ENCODE data around the gene RNF151. TPM values are rescaled to one million over a fixed set of nuclear protein-coding genes. Genes with fewer than 3 reads are reported as not detected.
"Not testable (repeated sequence)": the region's sequence is repeated elsewhere in the genome, so short reads cannot be mapped to it uniquely, and the experiment has no call there.

RNF151 gene
- total RNA-seq, 2 donors from 2014 or later = not detected

DNA sequence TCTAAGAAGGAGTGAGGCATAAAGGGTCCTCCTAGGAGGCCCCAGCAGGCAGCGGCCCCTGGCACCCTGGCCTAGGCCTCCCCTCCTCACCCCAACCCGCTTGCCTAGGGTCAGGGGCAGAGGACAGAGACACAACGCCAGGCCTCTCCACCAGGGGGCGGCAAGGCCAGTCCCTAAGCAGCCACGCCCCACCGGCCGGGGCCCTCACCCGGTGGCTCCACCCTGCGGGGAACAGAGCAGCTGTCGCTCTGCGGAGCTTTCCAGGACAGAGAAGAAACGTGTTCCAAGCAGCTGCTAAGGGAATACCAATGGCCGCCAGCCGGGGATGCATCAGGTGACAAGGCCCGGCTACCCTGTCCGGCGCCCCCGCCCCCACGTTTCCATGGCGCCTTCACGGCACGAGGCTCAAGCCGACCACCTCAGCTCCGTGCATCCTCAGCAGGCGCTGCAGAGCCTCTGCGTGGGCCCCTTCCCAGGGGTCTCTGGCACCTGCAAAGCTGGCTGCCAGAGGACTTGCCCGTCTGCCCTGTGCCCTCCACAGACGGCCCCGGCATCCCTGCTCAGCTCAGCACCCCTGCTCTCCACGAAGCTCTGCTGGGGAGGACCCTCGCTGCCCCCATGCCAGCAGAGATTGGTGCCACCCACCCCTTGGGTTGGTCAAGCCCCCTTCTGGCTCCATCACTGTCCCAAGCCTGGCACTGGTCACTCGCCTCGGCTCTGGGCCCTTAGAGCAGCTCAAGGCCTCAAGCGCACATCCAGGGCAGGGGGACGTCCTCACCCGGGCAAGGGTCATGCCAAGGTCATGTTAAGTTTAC is 37.4 kb downstream of the RNF151 start:
- peak; percentile 85 to 87 for ATAC-seq
- Mint-ChIP-seq H3K36me3 (no peaks in the 10 kb centered on the region), H3K27ac (no peak overlapping the region)

DNA sequence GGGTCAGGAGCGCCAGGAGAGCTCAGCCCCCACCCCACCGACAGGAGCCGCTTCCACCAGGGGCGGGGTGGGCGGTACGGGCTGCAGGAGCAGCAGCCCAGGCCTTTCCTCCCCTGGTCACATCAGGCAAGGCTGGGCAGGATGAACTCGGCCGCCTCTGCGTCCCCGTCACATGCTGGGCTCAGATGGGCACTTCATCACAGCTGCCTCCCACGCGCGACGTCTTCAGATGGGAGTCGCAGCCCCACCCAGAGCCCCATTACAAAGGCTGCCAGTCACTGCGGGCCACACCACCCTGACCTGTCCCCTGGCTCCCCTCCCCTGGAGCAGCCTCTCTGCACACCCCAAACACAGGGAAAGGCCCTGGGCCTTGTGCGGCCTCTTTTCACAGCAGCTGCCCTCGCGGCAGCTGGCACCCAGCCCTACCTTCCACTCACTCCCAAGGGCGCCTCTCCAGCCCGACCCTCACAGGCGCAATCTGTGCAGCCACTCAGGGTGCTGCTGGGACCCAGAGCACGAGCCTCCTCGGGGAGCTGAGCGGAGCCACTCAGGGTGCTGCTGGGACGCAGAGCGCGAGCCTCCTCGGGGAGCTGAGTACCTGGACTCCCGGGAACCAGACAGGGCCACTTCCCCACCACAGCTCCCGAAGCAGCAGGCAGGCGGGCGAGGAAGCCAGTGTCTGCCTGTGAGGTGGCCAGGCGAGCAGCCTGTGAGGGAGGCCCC is 38.3 kb downstream of the RNF151 start:
- Mint-ChIP-seq H3K36me3 (no peaks in the 10 kb centered on the region), H3K9me3 (no peaks in the 10 kb centered on the region), H3K27ac (no peak overlapping the region), H3K4me3 (no peak overlapping the region), H3K27me3 (no peaks in the 10 kb centered on the region), H3K4me1 (ENCODE audit: low read depth in 2 of 2) (peaks cover 28 to 30% of the 10 kb centered on the region in 2 donors)
- DNase-seq (ENCODE audit: low spot score) (no peak), ATAC-seq (no peak)

More for the DNA sequence above, 37.4 kb downstream of the RNF151 start:
- H3K4me3 Mint-ChIP-seq = no peak overlapping the region
- no peaks in the 10 kb centered on the region for H3K27me3 Mint-ChIP-seq
- no peaks in the 10 kb centered on the region for H3K9me3 Mint-ChIP-seq
- DNase-seq (ENCODE audit: low spot score) = peak; percentile 82
- peaks cover 28% of the 10 kb centered on the region in 2 donors for H3K4me1 Mint-ChIP-seq (ENCODE audit: low read depth in 2 of 2)

DNA sequence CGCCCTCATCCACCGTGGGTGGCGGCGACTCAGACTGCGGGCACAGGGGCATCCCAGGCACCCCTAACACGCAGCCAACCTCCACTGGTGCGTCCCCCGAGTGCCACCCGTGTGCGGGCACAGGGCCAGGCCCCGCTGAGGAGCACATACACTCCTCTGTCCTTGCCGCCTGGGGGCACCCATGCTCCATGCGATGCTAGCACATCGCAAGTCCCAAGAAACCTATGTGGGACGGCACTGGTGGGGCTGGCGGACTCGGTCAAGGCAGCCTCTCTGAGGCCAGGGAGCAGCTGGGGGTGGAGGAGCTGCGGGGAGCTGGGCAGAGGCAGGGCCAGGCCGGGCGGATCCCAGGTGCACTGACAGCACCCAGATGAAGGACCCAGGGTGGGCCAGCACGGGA is 39.0 kb downstream of the RNF151 start:
- no peak for ATAC-seq
- Mint-ChIP-seq H3K27me3 (no peaks in the 10 kb centered on the region), H3K4me3 (peak overlapping the region; percentile 95), H3K9me3 (no peaks in the 10 kb centered on the region), H3K36me3 (no peaks in the 10 kb centered on the region), H3K27ac (no peak overlapping the region), H3K4me1 (ENCODE audit: low read depth in 2 of 2) (peaks cover 32 to 37% of the 10 kb centered on the region in 2 donors)
- no peak for DNase-seq (ENCODE audit: low spot score)

DNA sequence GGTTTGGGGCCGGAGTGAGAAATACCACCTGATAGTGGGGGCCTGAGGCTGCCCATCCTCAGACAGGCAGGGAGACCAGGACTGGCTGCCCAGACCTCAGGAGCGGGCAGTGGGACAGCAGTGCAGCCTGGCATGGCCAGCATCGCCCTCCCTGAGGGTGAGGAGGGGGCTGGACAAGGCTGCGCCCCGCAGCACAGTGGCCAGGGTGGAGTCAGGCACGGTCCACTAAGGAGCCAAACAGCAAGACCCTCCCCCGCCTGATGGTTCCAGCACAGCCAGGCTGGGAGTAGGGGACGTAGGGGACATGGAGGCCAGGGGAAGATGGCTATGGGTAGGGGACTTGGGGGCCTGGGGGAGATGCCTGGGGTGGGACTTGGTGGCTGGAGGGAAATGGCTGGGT is 39.7 kb downstream of the RNF151 start:
- H3K36me3 Mint-ChIP-seq = no peaks in the 10 kb centered on the region
- H3K4me3 Mint-ChIP-seq = peak overlapping the region; percentile 95
- no peaks in the 10 kb centered on the region for H3K9me3 Mint-ChIP-seq
- no peak for DNase-seq (ENCODE audit: low spot score)
- peaks cover 32 to 37% of the 10 kb centered on the region in 2 donors for H3K4me1 Mint-ChIP-seq (ENCODE audit: low read depth in 2 of 2)
- no peaks in the 10 kb centered on the region for H3K27me3 Mint-ChIP-seq
- peak overlapping the region in 1 of 2 donors; percentile 63 for H3K27ac Mint-ChIP-seq
- ATAC-seq = no peak

DNA sequence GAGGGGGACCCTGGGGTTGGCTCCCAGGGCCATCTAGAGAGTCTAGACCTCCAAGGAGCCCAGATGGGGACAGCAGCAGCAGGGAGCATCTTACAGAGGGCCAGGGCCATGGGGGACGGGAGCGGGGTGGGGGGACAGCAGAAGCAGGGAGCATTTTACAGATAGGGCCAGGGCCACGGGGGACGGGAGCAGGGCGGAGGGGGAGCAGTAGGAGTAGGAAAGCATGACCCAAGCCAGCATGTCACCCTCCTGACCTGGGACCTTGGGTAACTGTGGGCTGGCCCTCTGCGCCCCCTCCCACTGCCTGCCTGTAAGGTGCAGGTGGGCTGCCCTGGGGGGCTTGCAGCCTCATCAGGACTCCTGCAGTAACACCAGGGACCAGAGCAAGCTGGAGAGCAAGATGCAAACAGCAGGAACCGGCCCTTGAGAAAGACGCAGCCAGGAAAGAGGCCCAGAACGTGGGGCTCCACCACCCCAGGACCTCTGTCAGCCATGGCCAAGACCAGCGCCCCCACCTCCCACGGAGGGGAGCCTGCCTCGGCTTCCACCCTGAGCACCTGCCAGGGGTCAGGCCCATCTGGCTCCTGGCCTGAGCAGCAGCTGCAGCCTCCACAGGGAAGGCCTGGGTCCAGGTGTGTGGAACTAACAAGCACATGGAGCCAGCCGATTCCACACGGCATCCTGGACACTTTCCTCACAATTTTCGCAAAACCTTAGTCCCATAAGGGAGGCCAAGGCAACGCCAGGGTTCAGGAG is 40.6 kb downstream of the RNF151 start:
- DNase-seq (ENCODE audit: low spot score) (no peak), ATAC-seq (no peak)
- H3K9me3 Mint-ChIP-seq = no peaks in the 10 kb centered on the region
- H3K27ac Mint-ChIP-seq = peak overlapping the region; percentile 81 to 86
- H3K27me3 Mint-ChIP-seq = no peaks in the 10 kb centered on the region
- peak overlapping the region; percentile 95 for H3K4me3 Mint-ChIP-seq
- H3K4me1 Mint-ChIP-seq (ENCODE audit: low read depth in 2 of 2) = peaks cover 32 to 37% of the 10 kb centered on the region in 2 donors
- H3K36me3 Mint-ChIP-seq = no peaks in the 10 kb centered on the region

DNA sequence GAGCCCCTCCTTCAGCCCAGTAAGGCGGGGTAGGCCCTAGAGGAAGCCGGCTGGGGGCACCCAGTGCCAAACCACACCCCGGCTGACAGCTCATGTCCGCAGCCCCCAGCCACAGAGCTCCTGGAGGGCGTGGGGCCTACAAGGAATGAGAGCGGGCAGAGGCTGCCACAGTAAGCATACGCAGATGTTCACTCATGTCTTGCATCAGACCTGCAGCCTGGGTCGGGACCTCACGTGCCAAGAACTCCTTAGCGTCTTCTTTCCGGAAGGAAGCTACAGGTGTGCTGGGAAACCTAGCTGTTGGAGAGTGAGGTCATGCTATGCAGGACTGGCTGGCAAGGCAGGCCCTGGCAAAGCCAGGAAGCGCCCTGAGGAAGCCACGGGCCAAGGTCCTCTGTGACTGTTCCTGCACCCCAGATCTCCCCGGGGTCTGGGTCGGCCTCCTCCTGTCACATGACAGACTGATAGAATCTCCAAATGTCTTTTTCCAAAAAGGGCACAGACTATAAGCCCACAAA is 41.4 kb downstream of the RNF151 start:
- ATAC-seq (no peak), DNase-seq (ENCODE audit: low spot score) (no peak)
- peak overlapping the region; percentile 95 for H3K4me3 Mint-ChIP-seq
- H3K27ac Mint-ChIP-seq = peak overlapping the region; percentile 81 to 86
- no peaks in the 10 kb centered on the region for H3K36me3 Mint-ChIP-seq
- H3K4me1 Mint-ChIP-seq (ENCODE audit: low read depth in 2 of 2) = peaks cover 30 to 37% of the 10 kb centered on the region in 2 donors
- H3K9me3 Mint-ChIP-seq = no peaks in the 10 kb centered on the region
- no peaks in the 10 kb centered on the region for H3K27me3 Mint-ChIP-seq

DNA sequence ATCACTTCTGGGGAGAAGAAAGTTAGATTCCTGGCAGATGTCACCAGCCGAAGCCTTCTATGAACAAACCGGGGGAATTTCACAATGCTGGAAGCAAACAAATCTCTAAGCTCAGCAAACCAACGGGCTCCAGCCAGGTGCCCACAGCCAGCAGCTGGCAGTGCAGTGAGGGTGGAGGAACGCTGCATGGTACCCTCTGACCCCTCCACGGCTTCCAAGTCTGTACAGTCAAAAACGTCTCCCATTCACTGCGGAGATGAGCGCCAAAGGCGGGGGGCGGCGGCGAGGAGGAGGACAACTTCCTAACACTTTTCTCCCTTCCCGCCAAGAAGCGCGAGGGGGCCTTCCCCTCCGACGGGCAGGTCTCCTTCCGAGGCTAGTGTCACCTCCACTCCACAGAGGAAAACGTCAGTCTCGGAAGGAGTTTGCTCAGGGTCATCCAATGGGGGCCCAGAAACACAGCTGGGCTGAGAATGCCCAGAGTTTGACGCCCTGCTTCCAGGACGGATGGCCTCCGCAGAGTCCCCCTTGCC is 42.0 kb downstream of the RNF151 start:
- Mint-ChIP-seq H3K27me3 (no peaks in the 10 kb centered on the region), H3K27ac (peak overlapping the region; percentile 81 to 86), H3K4me3 (peak overlapping the region; percentile 95), H3K4me1 (ENCODE audit: low read depth in 2 of 2) (peaks cover 30 to 37% of the 10 kb centered on the region in 2 donors), H3K36me3 (no peaks in the 10 kb centered on the region), H3K9me3 (no peaks in the 10 kb centered on the region)
- peak in 1 of 2 donors; percentile 6 for ATAC-seq
- no peak for DNase-seq (ENCODE audit: low spot score)

DNA sequence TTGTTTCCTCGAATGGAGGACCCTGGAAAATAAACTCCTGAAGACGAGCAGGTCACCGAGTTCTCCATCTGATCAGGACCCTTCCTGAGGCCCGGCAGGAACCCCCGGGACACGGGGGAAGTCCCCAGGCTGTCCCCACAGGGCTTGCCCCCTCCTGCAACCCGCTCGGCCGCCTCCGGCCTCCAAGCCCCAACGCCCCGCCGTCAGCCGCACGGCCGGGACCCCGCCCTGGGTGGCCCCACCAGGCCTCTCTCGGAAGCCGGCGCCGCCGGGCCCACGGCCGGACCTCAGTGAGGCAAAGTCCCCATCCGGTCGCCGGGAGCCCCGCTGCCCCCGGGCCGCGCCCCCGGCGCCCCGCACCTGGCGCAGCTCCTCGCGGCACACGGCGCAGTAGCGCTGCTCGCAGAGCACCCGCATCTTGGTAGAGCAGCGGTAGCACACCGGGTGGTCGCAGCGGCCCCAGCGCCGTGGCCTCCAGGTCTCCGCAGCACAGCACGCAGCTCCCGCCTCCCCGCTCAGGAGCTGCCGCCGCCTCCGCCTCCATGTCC is 42.6 kb downstream of the RNF151 start:
- Mint-ChIP-seq H3K27me3 (no peaks in the 10 kb centered on the region), H3K27ac (peak overlapping the region; percentile 81 to 86), H3K4me1 (ENCODE audit: low read depth in 2 of 2) (peaks cover 30 to 37% of the 10 kb centered on the region in 2 donors), H3K4me3 (peak overlapping the region; percentile 95), H3K36me3 (no peaks in the 10 kb centered on the region), H3K9me3 (no peaks in the 10 kb centered on the region)
- ATAC-seq (peak; percentile 47 to 53), DNase-seq (ENCODE audit: low spot score) (no peak)

DNA sequence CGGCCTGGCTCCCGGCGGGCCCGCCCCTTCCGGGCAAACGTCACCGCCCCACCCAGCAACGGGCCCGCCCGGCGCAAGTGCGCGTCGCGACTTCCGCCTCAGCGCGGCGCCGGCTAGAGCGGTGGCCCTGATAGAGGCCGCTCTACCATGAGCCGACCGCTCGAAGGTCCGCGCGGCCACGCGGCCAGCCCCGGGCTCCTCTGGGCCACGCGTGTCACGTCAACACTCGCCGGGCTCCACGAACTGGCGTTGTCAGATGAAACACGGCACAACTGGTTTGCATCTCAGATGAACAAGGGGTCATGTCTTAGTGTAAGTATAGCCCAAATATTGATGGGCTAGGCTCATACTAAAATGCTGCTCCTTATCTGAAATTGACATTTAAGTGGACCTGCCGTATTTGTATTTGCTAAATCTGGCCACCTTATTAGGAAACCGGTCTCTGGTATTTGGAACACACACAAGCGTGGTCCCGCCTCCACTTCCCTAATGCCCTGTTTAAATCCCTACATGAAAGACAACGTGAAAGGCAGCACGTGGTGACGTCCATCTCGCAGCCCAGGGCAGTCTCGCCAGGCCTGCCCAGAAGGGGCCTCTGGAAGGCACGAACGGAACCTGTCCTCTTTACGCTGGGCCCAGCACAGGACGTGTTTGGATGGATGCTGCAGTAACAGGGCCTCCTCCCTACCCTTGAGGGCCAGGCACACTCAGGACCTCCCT is 43.3 kb downstream of the RNF151 start, which contains the start of gene ZNF598:
TSS of gene ZNF598 (minus strand) at position 31 of the 720 bp plus-strand sequence.
- Mint-ChIP-seq H3K9me3 (no peaks in the 10 kb centered on the region), H3K36me3 (no peaks in the 10 kb centered on the region), H3K4me1 (ENCODE audit: low read depth in 2 of 2) (peaks cover 28 to 37% of the 10 kb centered on the region in 2 donors), H3K4me3 (peak within 1 kb of the TSS; percentile 97), H3K27ac (peak within 1 kb of the TSS; percentile 96), H3K27me3 (no peaks in the 10 kb centered on the region)
- DNase-seq (ENCODE audit: low spot score) (peak; percentile 89), ATAC-seq (peak; percentile 97 to 99)

DNA sequence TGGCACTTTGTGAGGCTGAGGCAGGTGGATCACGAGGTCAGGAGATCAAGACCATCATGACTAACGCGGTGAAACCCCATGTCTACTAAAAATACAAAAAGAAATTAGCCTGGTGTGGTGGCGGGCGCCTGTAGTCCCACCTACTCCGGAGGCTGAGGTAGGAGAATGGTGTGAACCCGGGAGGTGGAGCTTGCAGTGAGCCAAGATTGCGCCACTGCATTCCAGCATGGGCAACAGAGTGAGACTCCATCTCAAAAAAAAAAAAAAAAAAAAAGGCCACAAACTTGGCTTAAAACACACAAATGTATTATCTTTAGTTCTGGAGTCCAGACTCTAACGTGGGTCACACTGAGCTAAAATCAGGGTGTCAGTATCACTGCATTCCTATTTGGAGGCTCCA is 45.1 kb downstream of the RNF151 start:
- DNase-seq (ENCODE audit: low spot score); H3K4me3 Mint-ChIP-seq; H3K27ac Mint-ChIP-seq; H3K27me3 Mint-ChIP-seq; H3K36me3 Mint-ChIP-seq; H3K9me3 Mint-ChIP-seq; ATAC-seq: not testable (repeated sequence)
- H3K4me1 Mint-ChIP-seq (ENCODE audit: low read depth in 2 of 2) = peaks cover 20 to 27% of the 10 kb centered on the region in 2 donors

DNA sequence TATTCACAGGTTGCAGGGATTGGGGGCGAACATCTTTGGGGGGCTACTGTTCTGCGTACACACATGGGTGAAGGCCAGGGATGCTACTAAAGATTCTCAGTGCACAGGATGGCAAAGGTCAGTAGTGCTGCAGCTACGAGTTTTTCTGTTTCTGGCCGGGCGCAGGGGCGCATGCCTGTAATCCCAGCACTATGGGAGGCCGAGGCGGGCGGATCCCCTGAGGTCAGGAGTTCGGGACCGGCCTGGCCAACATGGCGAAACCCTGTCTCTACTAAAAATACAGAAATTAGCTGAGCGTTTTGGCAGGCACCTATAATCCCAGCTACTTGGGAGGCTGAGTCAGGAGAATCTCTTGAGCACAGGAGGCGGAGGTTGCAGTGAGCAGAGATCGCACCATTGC is 46.9 kb downstream of the RNF151 start:
- no peak overlapping the region for H3K27ac Mint-ChIP-seq
- no peaks in the 10 kb centered on the region for H3K36me3 Mint-ChIP-seq
- H3K9me3 Mint-ChIP-seq = no peaks in the 10 kb centered on the region
- peaks cover 7 to 13% of the 10 kb centered on the region in 2 donors for H3K4me1 Mint-ChIP-seq (ENCODE audit: low read depth in 2 of 2)
- DNase-seq (ENCODE audit: low spot score) = no peak
- no peak for ATAC-seq
- H3K4me3 Mint-ChIP-seq = no peak overlapping the region
- H3K27me3 Mint-ChIP-seq = peaks cover 0 to 2% of the 10 kb centered on the region in 2 donors

DNA sequence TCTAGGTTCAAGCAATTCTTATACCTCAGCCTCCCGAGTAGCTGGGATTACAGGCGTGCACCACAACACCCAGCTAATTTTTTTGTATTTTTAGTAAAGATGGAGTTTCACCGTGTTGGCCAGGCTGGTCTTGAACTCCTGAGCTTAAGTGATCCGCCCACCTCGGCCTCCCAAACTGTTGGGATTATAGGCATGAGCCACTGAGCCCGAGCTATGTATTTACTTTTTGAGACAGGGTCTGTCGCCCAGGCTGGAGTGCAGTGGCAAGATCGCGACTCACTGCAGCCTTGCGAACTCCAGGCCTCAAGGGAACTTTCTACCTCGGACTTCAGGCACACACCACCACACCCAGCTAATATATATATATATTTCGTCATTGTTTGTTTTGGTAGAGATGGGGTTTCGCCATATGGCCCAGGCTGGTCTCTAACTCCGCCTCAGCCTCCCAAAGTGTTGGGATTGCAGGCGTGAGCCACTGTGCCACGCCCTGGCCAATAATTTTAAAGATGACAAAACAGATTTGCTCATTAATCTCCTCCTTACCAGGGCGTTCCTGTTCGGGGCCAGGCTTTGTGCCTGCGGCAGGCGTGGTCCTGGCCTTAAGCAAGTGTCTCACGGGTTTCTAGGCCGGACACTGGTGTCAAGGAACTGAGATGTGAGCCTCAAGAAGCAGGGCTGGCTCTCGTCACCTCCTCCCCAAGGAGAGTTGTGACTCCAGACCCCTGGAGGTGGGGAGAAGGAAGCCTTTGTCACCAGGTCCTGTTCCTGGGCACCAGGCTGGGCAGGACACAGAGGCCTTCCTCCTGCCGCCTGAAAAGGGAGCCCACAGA is 48.7 kb downstream of the RNF151 start:
- ATAC-seq = no peak
- peaks cover 1 to 3% of the 10 kb centered on the region in 2 donors for H3K4me1 Mint-ChIP-seq (ENCODE audit: low read depth in 2 of 2)
- H3K36me3 Mint-ChIP-seq = no peaks in the 10 kb centered on the region
- no peak overlapping the region for H3K27ac Mint-ChIP-seq
- no peak overlapping the region for H3K4me3 Mint-ChIP-seq
- H3K9me3 Mint-ChIP-seq = no peaks in the 10 kb centered on the region
- H3K27me3 Mint-ChIP-seq = peaks cover 0 to 5% of the 10 kb centered on the region in 2 donors
- no peak for DNase-seq (ENCODE audit: low spot score)

Measured in natural killer cell treated with Interleukin-12 subunit alpha and Interleukin-12 subunit beta and Interleukin-15 and Interleukin-18, amount 100 ng/mL, for 72 hours (primary cell).